ENCODE results near the gene RBM33. TPM values are rescaled to one million over a fixed set of nuclear protein-coding genes. Genes with fewer than 3 reads are reported as not detected.

RBM33 gene
- polyA plus RNA-seq, 3 donors, result 15.0 to 27.7 (median 22.2) TPM

DNA sequence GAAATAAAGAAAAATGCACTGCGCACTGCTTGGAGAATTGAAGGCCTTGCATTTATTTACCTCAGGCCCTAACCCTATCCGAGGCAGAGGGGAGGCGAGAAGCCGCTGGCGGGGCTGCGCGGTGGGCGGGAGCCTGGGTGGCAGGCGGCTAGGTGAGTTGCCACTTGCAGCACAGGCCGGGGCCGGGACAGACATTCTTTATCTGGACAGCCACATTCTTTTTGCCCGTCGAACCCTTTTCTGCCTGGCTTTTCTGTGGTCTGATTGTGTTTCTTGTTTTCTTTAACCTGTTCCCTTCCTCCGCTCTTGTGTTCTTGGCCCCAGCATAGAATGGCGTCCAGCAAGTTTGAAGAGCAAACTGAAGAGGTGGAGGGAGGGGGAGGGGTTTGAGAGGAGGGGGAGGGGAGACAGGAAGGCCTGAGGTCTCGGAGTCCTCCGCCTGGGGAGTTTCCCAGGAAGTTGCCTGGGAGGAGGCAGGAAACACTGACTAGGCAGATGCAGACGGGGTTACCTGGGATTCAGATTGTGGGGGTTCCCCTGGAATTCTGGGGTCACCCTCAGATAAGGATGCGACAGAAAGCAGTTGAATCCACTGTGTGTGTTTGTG lies 162.7 kb downstream of the RBM33 start:
- DNase-seq, result no peak
- peak overlapping the region in 1 of 2 donors; percentile 87 for H3K4me3 Mint-ChIP-seq
- intact Hi-C loops (cut with micrococcal nuclease), result no loop called here
- Histone ChIP-seq H3K4me2 (replicated peaks; ENCODE audit: extremely low read depth, low read length, poor library complexity, severe bottlenecking) (no peak overlapping the region), H3K4me3 (replicated peaks in 1 of 3; ENCODE audit: low read depth in 2 of 3, low read length in 3 of 3) (no peak overlapping the region), H3K9ac (ENCODE audit: insufficient read depth, low read length, poor library complexity, severe bottlenecking) (no peak overlapping the region), H3K27ac (ENCODE audit: low read depth in 1 of 2, low read length in 2 of 2) (no peak overlapping the region), H4K20me1 (ENCODE audit: insufficient read depth, low read length) (no peaks in the 10 kb centered on the region), H3K4me1 (ENCODE audit: control insufficient read depth in 1 of 2, insufficient read depth in 2 of 2, low read length in 2 of 2) (peaks cover 29 to 50% of the 10 kb centered on the region in 2 donors), H3K9me3 (replicated peaks in 1 of 2; ENCODE audit: control insufficient read depth in 1 of 2, insufficient read depth in 1 of 2, low read length in 2 of 2) (peaks cover 0 to 27% of the 10 kb centered on the region in 2 donors), H3K79me2 (ENCODE audit: insufficient read depth, low read length) (no peaks in the 10 kb centered on the region), H3K36me3 (replicated peaks in 1 of 2; ENCODE audit: control insufficient read depth in 1 of 2, insufficient read depth in 2 of 2, low read length in 2 of 2) (no peaks in the 10 kb centered on the region), H3K27me3 (ENCODE audit: control insufficient read depth in 2 of 2, insufficient read depth in 2 of 2, low read length in 2 of 2) (peaks cover 72 to 89% of the 10 kb centered on the region in 2 donors), H2AFZ (ENCODE audit: insufficient read depth, low read depth, low read length, poor library complexity, severe bottlenecking) (no peak overlapping the region)
- peaks cover 38% of the 10 kb centered on the region for H3K4me1 Mint-ChIP-seq
- H3K36me3 Mint-ChIP-seq, result peaks cover 1 to 6% of the 10 kb centered on the region in 2 donors
- H3K9me3 Mint-ChIP-seq, result peaks cover 0 to 34% (median 9%) of the 10 kb centered on the region in 7 donors
- TF ChIP-seq, protein P1, sequence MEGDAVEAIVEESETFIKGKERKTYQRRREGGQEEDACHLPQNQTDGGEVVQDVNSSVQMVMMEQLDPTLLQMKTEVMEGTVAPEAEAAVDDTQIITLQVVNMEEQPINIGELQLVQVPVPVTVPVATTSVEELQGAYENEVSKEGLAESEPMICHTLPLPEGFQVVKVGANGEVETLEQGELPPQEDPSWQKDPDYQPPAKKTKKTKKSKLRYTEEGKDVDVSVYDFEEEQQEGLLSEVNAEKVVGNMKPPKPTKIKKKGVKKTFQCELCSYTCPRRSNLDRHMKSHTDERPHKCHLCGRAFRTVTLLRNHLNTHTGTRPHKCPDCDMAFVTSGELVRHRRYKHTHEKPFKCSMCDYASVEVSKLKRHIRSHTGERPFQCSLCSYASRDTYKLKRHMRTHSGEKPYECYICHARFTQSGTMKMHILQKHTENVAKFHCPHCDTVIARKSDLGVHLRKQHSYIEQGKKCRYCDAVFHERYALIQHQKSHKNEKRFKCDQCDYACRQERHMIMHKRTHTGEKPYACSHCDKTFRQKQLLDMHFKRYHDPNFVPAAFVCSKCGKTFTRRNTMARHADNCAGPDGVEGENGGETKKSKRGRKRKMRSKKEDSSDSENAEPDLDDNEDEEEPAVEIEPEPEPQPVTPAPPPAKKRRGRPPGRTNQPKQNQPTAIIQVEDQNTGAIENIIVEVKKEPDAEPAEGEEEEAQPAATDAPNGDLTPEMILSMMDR (IDR thresholded peaks at IDR 0.05), result no peak
- 14% methylated on average over 18 of the region's 19 CpGs for WGBS (ENCODE audit: insufficient coverage)
- peaks cover 80 to 94% (median 83%) of the 10 kb centered on the region in 3 donors for H3K27me3 Mint-ChIP-seq (ENCODE audit: low read depth in 3 of 3)
- no peak overlapping the region for H3K27ac Mint-ChIP-seq

DNA sequence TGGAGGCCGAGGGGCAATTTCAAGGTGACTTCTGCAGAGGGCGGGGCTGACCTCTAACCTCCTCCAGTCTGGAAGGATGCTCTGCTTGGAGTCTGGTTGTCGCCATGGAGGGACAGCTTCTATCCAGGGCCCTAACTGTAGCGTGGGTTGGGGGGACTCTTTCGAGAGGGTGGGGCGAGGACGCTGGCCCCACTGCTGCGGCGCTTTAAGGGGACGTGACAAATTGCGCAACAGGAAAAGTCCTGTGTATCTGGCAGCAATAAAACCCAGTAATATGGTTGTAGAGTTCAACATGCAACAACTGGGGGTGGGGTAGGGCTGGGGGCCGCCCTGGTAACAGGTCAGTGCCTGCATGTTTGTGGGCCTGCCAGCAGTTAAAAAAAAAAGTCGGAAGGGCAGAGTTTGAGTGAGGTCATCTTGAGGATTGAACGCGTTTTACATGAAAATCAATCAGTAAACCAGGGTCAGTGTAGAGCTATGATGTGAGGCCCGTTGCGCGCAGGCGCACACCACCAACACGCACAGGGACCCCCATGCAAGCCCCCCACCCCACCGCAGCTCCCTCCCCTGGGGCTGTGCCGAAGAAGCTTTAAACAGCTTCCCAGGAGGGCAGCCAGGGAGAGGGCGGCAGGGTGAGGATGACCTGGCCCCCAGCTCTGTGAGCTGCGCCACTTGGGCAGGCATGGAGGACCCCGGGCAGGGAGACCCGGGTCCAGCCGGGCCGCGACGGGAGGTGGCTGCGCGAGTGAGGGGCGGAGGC lies 163.5 kb downstream of the RBM33 start:
- Histone ChIP-seq H3K27ac (ENCODE audit: low read depth in 1 of 2, low read length in 2 of 2) (no peak overlapping the region), H3K4me1 (ENCODE audit: control insufficient read depth in 1 of 2, insufficient read depth in 2 of 2, low read length in 2 of 2) (peaks cover 29 to 48% of the 10 kb centered on the region in 2 donors), H4K20me1 (ENCODE audit: insufficient read depth, low read length) (no peaks in the 10 kb centered on the region), H3K9me3 (replicated peaks in 1 of 2; ENCODE audit: control insufficient read depth in 1 of 2, insufficient read depth in 1 of 2, low read length in 2 of 2) (peaks cover 0 to 29% of the 10 kb centered on the region in 2 donors), H3K27me3 (ENCODE audit: control insufficient read depth in 2 of 2, insufficient read depth in 2 of 2, low read length in 2 of 2) (peaks cover 76 to 92% of the 10 kb centered on the region in 2 donors), H3K36me3 (replicated peaks in 1 of 2; ENCODE audit: control insufficient read depth in 1 of 2, insufficient read depth in 2 of 2, low read length in 2 of 2) (no peaks in the 10 kb centered on the region), H3K79me2 (ENCODE audit: insufficient read depth, low read length) (no peaks in the 10 kb centered on the region), H2AFZ (ENCODE audit: insufficient read depth, low read depth, low read length, poor library complexity, severe bottlenecking) (no peak overlapping the region), H3K4me2 (replicated peaks; ENCODE audit: extremely low read depth, low read length, poor library complexity, severe bottlenecking) (no peak overlapping the region), H3K9ac (ENCODE audit: insufficient read depth, low read length, poor library complexity, severe bottlenecking) (no peak overlapping the region), H3K4me3 (replicated peaks in 1 of 3; ENCODE audit: low read depth in 2 of 3, low read length in 3 of 3) (no peak overlapping the region)
- Mint-ChIP-seq H3K4me1 (peaks cover 38% of the 10 kb centered on the region), H3K36me3 (peaks cover 2 to 6% of the 10 kb centered on the region in 2 donors), H3K27ac (peak overlapping the region in 1 of 7 donors; percentile 5), H3K27me3 (ENCODE audit: low read depth in 3 of 3) (peaks cover 83 to 97% (median 84%) of the 10 kb centered on the region in 3 donors), H3K9me3 (peaks cover 0 to 34% (median 10%) of the 10 kb centered on the region in 7 donors), H3K4me3 (peak overlapping the region in 1 of 2 donors; percentile 87)
- DNase-seq, result no peak
- 4% methylated on average over 23 of the region's 33 CpGs for WGBS (ENCODE audit: insufficient coverage)
- intact Hi-C loops (cut with micrococcal nuclease), result no loop called here
- TF ChIP-seq, protein P1 (IDR thresholded peaks at IDR 0.05), result no peak
